Breast epithelium (tissue), 4 donors: ENCODE data around the gene DNAJC28. TPM values are rescaled to one million over a fixed set of nuclear protein-coding genes. Genes with fewer than 3 reads are reported as not detected.
"Not testable (repeated sequence)": the region's sequence is repeated elsewhere in the genome, so short reads cannot be mapped to it uniquely, and the experiment has no call there.

ENCODE experiments used
- DNase-seq, 2 donors: peaks; one replicate each; pipeline ENCODE4 v3.0.0-alpha.2; 2019; ENCODE audit warnings: low spot score in 2 of 2
- H3K27ac ChIP-seq, 2 donors: fragments of 200-600 bp; sonication (generic) in 1 of 2; one replicate each; pipeline ENCODE4 v1.5.1; 2016 to 2019; ENCODE audit warnings: mild to moderate bottlenecking in 1 of 2
- H3K27me3 ChIP-seq, 2 donors: fragments of 200-600 bp; sonication (generic) in 1 of 2; one replicate each; pipeline versions ENCODE4 v1.5.1 to v1.6.0; 2017 to 2019; ENCODE audit warnings: control low read depth in 1 of 2, mild to moderate bottlenecking in 1 of 2
- H3K36me3 ChIP-seq: fragments of 200-600 bp; one replicate; pipeline ENCODE4 v1.5.1; 2019
- H3K4me1 ChIP-seq, 2 donors: fragments of 200-600 bp; sonication (generic); one replicate each; pipeline ENCODE4 v1.5.1; 2016 to 2019; ENCODE audit warnings: control low read depth in 1 of 2
- H3K4me3 ChIP-seq, 3 donors: fragments of 200-600 bp; sonication (generic); 1 replicate in 2 of 3; 2 replicates in 1 of 3; pipeline ENCODE4 v1.5.1; 2016 to 2019; ENCODE audit warnings: mild to moderate bottlenecking in 3 of 3, moderate library complexity in 2 of 3
- H3K9me3 ChIP-seq, 2 donors: fragments of 200-600 bp; sonication (generic) in 1 of 2; one replicate each; pipeline ENCODE4 v1.5.1; 2016 to 2019; ENCODE audit warnings: control low read depth in 1 of 2
- POLR2A ChIP-seq: fragments of 450-650 bp; IDR thresholded peaks from one replicate; pipeline ENCODE4 v1.6.1; 2016; ENCODE audit warnings: antibody characterized with exemption, mild to moderate bottlenecking, moderate library complexity
- POLR2AphosphoS5 ChIP-seq, 3 donors: sonication (generic); formaldehyde crosslinking; IDR thresholded peaks; one replicate each; pipeline ENCODE4 v1.6.1; 2017; ENCODE audit warnings: antibody characterized with exemption in 3 of 3
- intact Hi-C: fragments of 100-400 bp; cut with DNase I; formaldehyde crosslinking; loops from one replicate; pipeline ENCODE4 v1.15.1; 2023; ENCODE audit warnings: low total_unique reads
- total RNA-seq, 3 donors: library from RNA; depleted of rRNA; stranded (reverse); fragments of >200 nt; gene quantifications; one replicate each; pipeline ENCODE4 v1.1.0, GENCODE V29; 2016
- TF ChIP-seq, protein P1 (sequence below), 3 donors: fragments of 450-650 bp; IDR thresholded peaks; one replicate each; pipeline ENCODE4 v1.5.1; 2016 to 2017; ENCODE audit warnings: antibody characterized with exemption in 3 of 3, mild to moderate bottlenecking in 3 of 3, moderate library complexity in 3 of 3

DNAJC28 gene
- total RNA-seq, 3 donors from 2014 or later, result 2.0 to 3.0 (median 2.2) TPM

DNA sequence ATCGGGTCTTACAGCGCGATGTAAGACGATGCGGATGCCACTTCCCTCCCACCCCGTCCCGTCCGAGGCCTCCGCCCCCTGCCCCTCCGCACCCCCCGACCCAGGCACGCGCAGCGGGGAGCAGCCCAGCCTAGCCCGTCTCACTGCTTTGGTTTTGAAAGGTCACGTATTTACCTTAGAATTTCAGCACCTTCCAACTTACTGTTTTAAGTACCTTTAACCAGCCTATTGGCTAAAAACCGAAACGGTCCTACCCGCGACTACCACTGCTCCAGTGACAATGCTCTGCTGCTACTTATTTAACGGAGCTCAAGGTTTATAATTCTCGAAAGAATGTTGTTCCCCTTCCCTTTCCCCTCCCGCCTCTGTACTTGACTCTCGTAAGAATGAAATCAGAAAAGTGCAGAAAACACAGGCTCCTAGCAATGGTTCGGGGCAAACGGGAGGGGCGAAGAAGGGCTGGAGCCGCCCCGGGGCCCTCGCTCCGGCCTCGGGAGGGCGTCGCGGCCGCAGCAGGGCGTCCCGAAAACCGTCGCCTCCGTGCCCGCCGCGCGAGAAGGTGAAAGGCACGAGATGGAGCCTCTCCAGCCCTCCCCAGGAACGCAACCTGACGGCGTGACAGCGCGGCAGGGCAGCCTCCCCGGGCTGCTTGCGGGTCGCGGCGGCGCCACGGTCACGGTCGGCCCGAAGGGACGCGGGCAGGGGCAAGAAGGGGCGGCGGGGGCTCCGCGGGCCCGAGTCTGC lies 12.4 kb downstream of the DNAJC28 start:
- intact Hi-C loops, result no loop called here
- H3K4me1 ChIP-seq, result no peaks in the 10 kb centered on the region
- H3K9me3 ChIP-seq, result no peaks in the 10 kb centered on the region
- H3K36me3 ChIP-seq, result no peaks in the 10 kb centered on the region
- peak overlapping the region; percentile 82 to 94 (median 91) for H3K4me3 ChIP-seq
- TF ChIP-seq POLR2AphosphoS5 (IDR thresholded peaks at IDR 0.05) (peak in 2 of 3 donors; percentile 3 to 28), POLR2A (no peak)
- TF ChIP-seq, protein P1, sequence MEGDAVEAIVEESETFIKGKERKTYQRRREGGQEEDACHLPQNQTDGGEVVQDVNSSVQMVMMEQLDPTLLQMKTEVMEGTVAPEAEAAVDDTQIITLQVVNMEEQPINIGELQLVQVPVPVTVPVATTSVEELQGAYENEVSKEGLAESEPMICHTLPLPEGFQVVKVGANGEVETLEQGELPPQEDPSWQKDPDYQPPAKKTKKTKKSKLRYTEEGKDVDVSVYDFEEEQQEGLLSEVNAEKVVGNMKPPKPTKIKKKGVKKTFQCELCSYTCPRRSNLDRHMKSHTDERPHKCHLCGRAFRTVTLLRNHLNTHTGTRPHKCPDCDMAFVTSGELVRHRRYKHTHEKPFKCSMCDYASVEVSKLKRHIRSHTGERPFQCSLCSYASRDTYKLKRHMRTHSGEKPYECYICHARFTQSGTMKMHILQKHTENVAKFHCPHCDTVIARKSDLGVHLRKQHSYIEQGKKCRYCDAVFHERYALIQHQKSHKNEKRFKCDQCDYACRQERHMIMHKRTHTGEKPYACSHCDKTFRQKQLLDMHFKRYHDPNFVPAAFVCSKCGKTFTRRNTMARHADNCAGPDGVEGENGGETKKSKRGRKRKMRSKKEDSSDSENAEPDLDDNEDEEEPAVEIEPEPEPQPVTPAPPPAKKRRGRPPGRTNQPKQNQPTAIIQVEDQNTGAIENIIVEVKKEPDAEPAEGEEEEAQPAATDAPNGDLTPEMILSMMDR (IDR thresholded peaks at IDR 0.05), result peak in 1 of 3 donors; percentile 23
- peak overlapping the region; percentile 96 to 97 for H3K27ac ChIP-seq
- no peaks in the 10 kb centered on the region for H3K27me3 ChIP-seq
- no peak for DNase-seq

DNA sequence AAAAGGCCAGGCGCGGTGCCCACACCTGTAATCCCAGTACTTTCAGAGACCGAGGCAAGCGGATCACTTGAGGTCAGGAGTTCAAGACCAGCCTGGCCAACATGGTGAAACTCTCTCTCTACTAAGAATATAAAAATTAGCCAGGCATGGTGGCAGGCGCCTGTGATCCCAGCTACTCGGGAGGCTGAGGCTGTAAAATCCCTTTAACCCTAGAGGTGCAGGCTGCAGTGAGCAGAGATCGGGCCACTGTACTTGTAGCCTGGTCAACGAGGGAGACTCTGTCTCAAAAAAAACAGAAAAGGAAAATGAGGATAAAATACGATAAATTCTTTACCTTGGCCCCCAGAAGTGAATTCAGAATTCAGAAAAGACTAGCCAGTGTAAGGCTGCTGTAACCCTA lies 13.3 kb downstream of the DNAJC28 start:
- Histone ChIP-seq H3K4me3 (peak overlapping the region; percentile 82 to 94 (median 91)), H3K36me3 (no peaks in the 10 kb centered on the region), H3K9me3 (no peaks in the 10 kb centered on the region), H3K4me1 (no peaks in the 10 kb centered on the region), H3K27ac (peak overlapping the region; percentile 48 to 97), H3K27me3 (no peaks in the 10 kb centered on the region)
- intact Hi-C loops, result no loop called here
- no peak for DNase-seq
- no peak for TF ChIP-seq POLR2AphosphoS5 (IDR thresholded peaks at IDR 0.05)
- TF ChIP-seq, protein P1 (IDR thresholded peaks at IDR 0.05), result no peak
- TF ChIP-seq POLR2A, result no peak

DNA sequence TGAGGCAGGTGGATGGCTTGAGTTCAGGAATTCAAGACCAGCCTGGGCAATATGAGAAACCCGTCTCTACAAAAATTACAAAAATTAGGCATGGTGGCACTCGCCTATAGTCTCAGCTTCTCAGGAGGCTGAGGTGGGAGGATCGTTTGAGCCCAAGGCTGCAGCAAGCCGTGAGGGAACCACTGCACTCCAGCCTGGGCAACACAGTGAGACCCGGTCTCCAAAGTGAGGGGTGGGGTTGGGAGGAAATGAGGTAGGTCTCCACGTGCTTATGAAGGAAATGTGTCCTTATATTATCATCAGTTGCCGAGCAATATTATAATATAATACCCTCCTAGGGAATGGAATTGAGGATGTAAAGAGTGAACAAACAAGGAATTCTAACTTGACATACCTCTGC lies 14.4 kb downstream of the DNAJC28 start:
- Histone ChIP-seq H3K4me3 (no peak overlapping the region), H3K4me1 (no peaks in the 10 kb centered on the region), H3K9me3 (no peaks in the 10 kb centered on the region), H3K36me3 (no peaks in the 10 kb centered on the region), H3K27me3 (no peaks in the 10 kb centered on the region), H3K27ac (no peak overlapping the region)
- intact Hi-C loops, result no loop called here
- no peak for DNase-seq
- TF ChIP-seq POLR2AphosphoS5 (IDR thresholded peaks at IDR 0.05) (no peak), POLR2A (no peak)
- TF ChIP-seq, protein P1 (IDR thresholded peaks at IDR 0.05), result no peak

DNA sequence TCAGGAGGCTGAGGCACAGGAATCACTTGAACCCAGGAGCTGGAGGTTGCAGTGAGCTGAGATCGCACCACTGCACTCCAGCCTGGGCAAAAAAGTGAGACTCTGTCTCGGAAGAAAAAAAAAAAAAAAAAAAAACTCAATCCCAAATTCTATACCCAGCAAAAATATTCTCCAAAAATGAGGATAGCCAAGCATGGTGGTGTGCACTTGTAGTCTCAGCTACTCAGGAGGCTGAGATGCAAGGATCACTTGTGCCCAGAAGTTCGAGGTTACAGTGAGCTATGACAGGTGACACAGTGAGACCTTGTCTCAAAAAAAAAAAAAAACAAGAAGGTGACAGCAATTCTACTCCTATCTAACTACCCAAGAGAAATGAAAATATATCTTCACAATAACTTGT lies 18.2 kb downstream of the DNAJC28 start:
- Histone ChIP-seq H3K36me3 (no peaks in the 10 kb centered on the region), H3K27ac (no peak overlapping the region), H3K4me3 (no peak overlapping the region), H3K4me1 (no peaks in the 10 kb centered on the region), H3K27me3 (no peaks in the 10 kb centered on the region), H3K9me3 (no peaks in the 10 kb centered on the region)
- TF ChIP-seq, protein P1 (IDR thresholded peaks at IDR 0.05), result no peak
- no peak for TF ChIP-seq POLR2AphosphoS5 (IDR thresholded peaks at IDR 0.05)
- no peak for TF ChIP-seq POLR2A
- DNase-seq, result no peak
- intact Hi-C loops, result no loop called here

DNA sequence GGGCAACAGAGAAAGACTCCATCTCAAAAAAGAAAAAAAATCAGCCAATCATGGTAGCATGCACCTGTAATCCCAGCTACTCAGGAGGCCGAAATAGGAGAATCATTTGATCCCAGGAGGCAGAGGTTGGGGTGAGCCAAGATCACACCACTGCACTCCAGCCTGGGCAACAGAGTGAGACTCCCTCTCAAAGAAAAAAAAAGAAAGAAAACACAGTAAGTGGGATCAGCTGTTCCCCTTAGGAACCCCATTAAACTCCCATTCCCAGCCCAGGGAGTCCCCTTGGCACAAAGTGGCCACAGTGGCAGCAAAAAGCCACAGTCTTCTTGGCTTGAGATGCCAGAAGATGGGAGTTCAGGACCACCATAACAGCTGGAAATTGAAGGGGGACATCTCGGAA lies 20.8 kb downstream of the DNAJC28 start:
- H3K27ac ChIP-seq, result no peak overlapping the region

DNA sequence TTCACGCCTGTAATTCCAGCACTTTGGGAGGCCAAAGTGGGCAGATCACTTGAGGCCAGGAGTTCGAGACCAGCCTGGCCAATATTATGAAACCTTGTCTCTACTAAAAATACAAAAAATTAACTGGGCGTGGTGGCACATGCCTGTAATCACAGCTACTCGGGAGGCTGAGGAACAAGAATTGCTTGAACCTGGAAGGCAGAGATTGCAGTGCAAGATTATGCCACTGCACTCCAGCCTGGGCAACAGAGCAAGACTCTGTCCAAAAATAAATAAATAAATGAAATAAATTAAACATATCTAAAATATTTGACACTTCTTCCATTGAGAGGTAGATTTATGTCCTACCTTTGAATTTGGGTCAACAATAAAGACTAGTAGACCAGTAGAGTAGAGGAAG lies 22.3 kb downstream of the DNAJC28 start:
- H3K4me3 ChIP-seq, H3K27me3 ChIP-seq, H3K9me3 ChIP-seq, H3K36me3 ChIP-seq, intact Hi-C loops, H3K27ac ChIP-seq, H3K4me1 ChIP-seq, DNase-seq: not testable (repeated sequence)

More for the DNA sequence above, 20.8 kb downstream of the DNAJC28 start:
- Histone ChIP-seq H3K4me1 (no peaks in the 10 kb centered on the region), H3K4me3 (no peak overlapping the region), H3K36me3 (no peaks in the 10 kb centered on the region), H3K9me3 (no peaks in the 10 kb centered on the region), H3K27me3 (no peaks in the 10 kb centered on the region)
- no peak for DNase-seq
- intact Hi-C loops, result no loop called here
- TF ChIP-seq, protein P1 (IDR thresholded peaks at IDR 0.05), result no peak
- TF ChIP-seq POLR2A (no peak), POLR2AphosphoS5 (IDR thresholded peaks at IDR 0.05) (no peak)
